Stimulated activated CD4-positive, alpha-beta T cell treated with anti-CD3 and anti-CD28 coated beads, Interleukin-15, amount 100 ng/mL, for 1 hour (primary cell): ENCODE results near the gene NELL2.

ENCODE experiments used
- DNase-seq, 2 donors: peaks; one replicate each; pipeline ENCODE4 v3.0.0-alpha.2; 2020; ENCODE audit warnings: low read depth in 1 of 2, low spot score in 1 of 2

The NELL2 gene

GRCh38 chr12:44484862-44485261 lies 391.3 kb downstream of the NELL2 start:
- DNase-seq: no peak

DNA sequence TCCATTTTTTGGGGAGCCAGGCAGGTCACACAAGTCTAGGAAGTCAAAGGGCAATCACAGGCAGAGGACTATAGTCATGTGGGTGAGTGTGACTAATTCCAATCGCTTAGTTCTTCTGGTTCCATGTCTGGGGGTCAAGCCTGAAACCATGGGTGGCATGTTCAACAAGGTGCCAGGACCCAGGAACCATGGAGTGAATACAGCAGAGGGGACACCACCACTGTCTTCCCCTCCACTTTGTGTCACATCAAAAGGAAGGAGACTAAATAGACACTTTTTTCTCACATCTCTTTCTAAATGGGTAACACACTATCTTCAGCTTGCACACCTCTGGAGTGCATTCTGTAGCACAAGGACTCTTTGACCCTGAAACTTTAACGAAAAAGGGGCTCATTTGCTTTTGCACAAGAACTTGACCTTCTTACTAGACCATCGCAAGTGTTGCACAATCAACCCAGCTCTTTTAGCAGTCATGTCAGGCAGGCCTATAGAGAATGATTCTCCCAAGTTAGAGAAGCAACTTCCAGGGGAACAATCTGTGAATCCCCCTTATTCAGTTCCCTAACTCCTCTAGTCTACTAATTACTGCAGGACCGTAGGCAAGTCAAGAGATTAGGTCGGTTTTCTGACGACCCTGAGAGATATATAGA lies 398.7 kb downstream of the NELL2 start:
- no peak for DNase-seq

GRCh38 chr12:44476683-44477082 lies 399.4 kb downstream of the NELL2 start:
- DNase-seq: no peak

DNA sequence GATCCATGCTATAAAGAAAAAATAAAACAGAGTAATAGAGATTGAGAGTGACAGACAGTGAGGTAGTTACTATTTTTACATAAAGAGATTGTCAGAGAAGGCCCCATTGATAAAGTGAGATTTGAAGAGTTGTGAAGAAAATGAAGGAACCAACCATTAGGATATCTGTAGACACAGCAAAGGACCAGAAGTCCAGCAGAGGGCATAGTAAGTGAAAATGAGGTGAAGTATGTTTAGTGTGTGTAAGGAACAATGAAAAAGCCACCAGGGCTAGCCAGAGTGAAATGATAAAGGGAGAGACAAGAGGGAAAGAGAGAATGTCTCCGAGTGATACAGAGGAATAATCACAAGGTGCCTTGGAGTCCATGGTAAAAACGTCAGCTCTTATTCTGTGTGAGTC lies 411.0 kb downstream of the NELL2 start:
- no peak for DNase-seq

DNA sequence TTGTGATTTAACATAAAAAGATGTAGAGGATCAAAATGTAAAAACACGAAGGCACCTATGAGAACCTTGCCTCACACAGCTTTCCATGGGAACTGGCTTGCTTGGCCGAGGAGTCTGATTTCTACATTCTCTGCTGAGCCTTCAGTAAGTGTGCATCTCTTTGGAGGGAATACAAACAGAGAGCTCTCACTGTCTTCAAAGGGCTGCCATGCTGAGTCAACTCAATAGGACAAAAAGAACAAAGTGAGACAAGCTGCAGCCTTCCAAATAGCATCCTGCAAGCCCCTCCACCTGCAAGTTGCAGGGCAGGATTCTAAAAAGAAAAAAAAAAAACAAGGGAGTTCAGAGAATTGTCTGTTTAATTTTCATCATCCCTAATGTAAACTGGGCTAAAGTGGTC lies 411.9 kb downstream of the NELL2 start:
- DNase-seq: no peak

DNA sequence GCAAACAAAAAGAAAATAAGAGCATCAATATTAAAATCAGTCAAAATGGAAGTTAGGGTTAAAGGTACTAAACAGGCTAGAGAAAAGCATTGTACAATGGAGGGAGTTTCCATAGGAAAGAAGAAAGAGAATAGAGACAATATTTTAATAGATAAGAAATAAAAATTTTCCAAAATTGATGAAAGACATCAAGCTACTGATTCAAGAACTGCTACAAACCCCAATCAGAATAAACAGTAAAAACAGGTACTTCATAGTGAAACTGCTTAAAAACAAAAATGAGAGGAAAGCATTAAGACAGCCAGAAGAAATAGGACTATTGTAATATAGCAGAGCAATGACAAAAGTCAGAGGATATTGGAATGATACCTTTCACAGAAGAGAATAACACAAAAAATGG lies 413.4 kb downstream of the NELL2 start:
- no peak for DNase-seq

- DNase-seq: no peak
Measured at GRCh38 chr12:44460261-44460660, 415.9 kb downstream of the NELL2 start.

DNA sequence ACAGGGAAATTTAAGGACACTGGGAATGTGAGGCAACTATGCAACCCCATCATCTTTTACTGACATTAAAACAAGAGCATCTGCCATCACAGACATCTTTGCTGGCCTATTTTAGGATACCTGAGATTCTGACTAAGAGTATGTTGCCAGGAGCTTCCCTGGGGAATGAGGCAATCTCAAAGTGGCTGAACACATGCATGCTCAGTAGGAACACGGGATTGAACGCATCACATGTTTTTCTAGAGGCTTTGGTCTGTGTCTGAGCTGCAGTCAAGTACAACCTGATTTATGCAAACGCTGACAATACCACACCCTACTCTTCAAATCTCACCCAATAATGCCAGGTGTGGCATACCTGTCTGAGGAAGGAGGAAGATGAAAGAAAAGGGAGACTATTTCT lies 416.5 kb downstream of the NELL2 start:
- DNase-seq: no peak
